Brain microvascular endothelial cell (primary cell): ENCODE measurements around the gene GZMH.

Source experiments
- DNase-seq: peaks from one replicate; pipeline ENCODE4 v3.0.0-alpha.2; 2020
- H3K27ac ChIP-seq: fragments of 250-450 bp; sonication (Bioruptor Pico); 2 replicates; pipeline ENCODE4 v1.5.1; 2020; ENCODE audit warnings: mild to moderate bottlenecking, moderate library complexity
- H3K27me3 ChIP-seq: fragments of 250-450 bp; sonication (Bioruptor Pico); replicated peaks from 2 replicates; pipeline ENCODE4 v1.5.1; 2020; ENCODE audit warnings: mild to moderate bottlenecking
- H3K36me3 ChIP-seq: fragments of 250-450 bp; sonication (Bioruptor Pico); replicated peaks from 2 replicates; pipeline ENCODE4 v1.5.1; 2020; ENCODE audit warnings: mild to moderate bottlenecking
- H3K4me3 ChIP-seq: 2 replicates; pipeline ENCODE4 v1.5.1; 2011; ENCODE audit warnings: low read depth, mild to moderate bottlenecking, control low read depth, low read length, moderate library complexity
- CTCF ChIP-seq: IDR thresholded peaks from 2 replicates; pipeline ENCODE4 v1.5.1; 2011; ENCODE audit warnings: low read depth, mild to moderate bottlenecking, moderate library complexity, low read length, control low read depth, inconsistent platforms; ENCODE audit errors: missing control alignments
- in situ Hi-C: cut with HindIII; loops from 2 replicates; pipeline ENCODE4 v1.10.0; 2017; ENCODE audit warnings: low sequenced_read_pairs, low pct_ligation_motif_present

GZMH gene

GRCh38 chr14:24563505-24563904 lies 46.0 kb downstream of the GZMH start:
- no peak for DNase-seq
- in situ Hi-C loops: no loop called here
- no peaks in the 10 kb centered on the region for H3K27me3 ChIP-seq
- no peak for TF ChIP-seq CTCF
- H3K36me3 ChIP-seq: no peaks in the 10 kb centered on the region
- H3K27ac ChIP-seq: no peak overlapping the region
- no peak overlapping the region for H3K4me3 ChIP-seq

- TF ChIP-seq CTCF: no peak
These were observed 52.7 kb downstream of the GZMH start for GRCh38 chr14:24556756-24557155.

More at GRCh38 chr14:24556756-24557155, 52.7 kb downstream of the GZMH start:
- Histone ChIP-seq H3K27ac (no peak overlapping the region), H3K4me3 (no peak overlapping the region), H3K27me3 (no peaks in the 10 kb centered on the region), H3K36me3 (no peaks in the 10 kb centered on the region)
- in situ Hi-C loops: no loop called here
- DNase-seq: no peak
